Fibroblast of lung (primary cell): Measurements from ENCODE around the gene APOD. TPM values are rescaled to one million over a fixed set of nuclear protein-coding genes. Genes with fewer than 3 reads are reported as not detected.

ENCODE experiments used
- DNase-seq, 2 donors: peaks; one replicate each; pipeline versions ENCODE4 v3.0.0 to v3.0.0-alpha.2; 2010; ENCODE audit warnings: low read depth in 2 of 2
- H2AFZ ChIP-seq: 2 replicates; pipeline ENCODE4 v1.5.1; 2012; ENCODE audit warnings: low read length, control low read depth, inconsistent platforms
- H3K27ac ChIP-seq: 2 replicates; pipeline ENCODE4 v1.5.1; 2011; ENCODE audit warnings: low read length, control low read depth; ENCODE audit not compliant: insufficient read depth
- H3K27me3 ChIP-seq: 2 replicates; pipeline ENCODE4 v1.5.1; 2011; ENCODE audit warnings: mild to moderate bottlenecking, low read length; ENCODE audit not compliant: control insufficient read depth, insufficient read depth
- H3K36me3 ChIP-seq: 2 replicates; pipeline ENCODE4 v1.5.1; 2011; ENCODE audit warnings: low read length; ENCODE audit not compliant: control insufficient read depth, insufficient read depth
- H3K4me1 ChIP-seq: 2 replicates; pipeline ENCODE4 v1.5.1; 2011; ENCODE audit warnings: low read length; ENCODE audit not compliant: control insufficient read depth, insufficient read depth; ENCODE audit errors: extremely low read depth
- H3K4me2 ChIP-seq: 2 replicates; pipeline ENCODE4 v1.5.1; 2011; ENCODE audit warnings: low read length, control low read depth; ENCODE audit not compliant: insufficient read depth; ENCODE audit errors: extremely low read depth
- H3K4me3 ChIP-seq, 4 experiments: fragments of 200-600 bp in 1 of 4; sonication (generic) in 1 of 4; replicated peaks in 1 of 4; 2 replicates each; pipeline ENCODE4 v1.5.1; 2011 to 2016; ENCODE audit warnings: low read length in 4 of 4, low read depth in 3 of 4, mild to moderate bottlenecking in 3 of 4, control low read depth in 2 of 4, inconsistent platforms in 1 of 4, mixed read lengths in 1 of 4; ENCODE audit not compliant: insufficient read depth in 1 of 4; ENCODE audit errors: control extremely low read depth in 1 of 4
- H3K79me2 ChIP-seq: 2 replicates; pipeline ENCODE4 v1.5.1; 2012; ENCODE audit warnings: mild to moderate bottlenecking, low read length, inconsistent platforms; ENCODE audit not compliant: control insufficient read depth, insufficient read depth
- H3K9ac ChIP-seq: 2 replicates; pipeline ENCODE4 v1.5.1; 2011; ENCODE audit warnings: mild to moderate bottlenecking, low read length, control low read depth; ENCODE audit not compliant: insufficient read depth
- H3K9me3 ChIP-seq: 2 replicates; pipeline ENCODE4 v1.5.1; 2012; ENCODE audit warnings: low read depth, low read length; ENCODE audit not compliant: control insufficient read depth, insufficient read depth
- H4K20me1 ChIP-seq: 2 replicates; pipeline ENCODE4 v1.5.1; 2011; ENCODE audit warnings: low read length; ENCODE audit not compliant: control insufficient read depth, insufficient read depth; ENCODE audit errors: extremely low read depth
- CTCF ChIP-seq, 2 donors: IDR thresholded peaks in 1 of 2; conservative IDR thresholded peaks in 1 of 2; 1 replicate in 1 of 2; 2 replicates in 1 of 2; pipeline ENCODE4 v1.5.1; 2011 to 2012; ENCODE audit warnings: low read length in 2 of 2, control low read depth in 1 of 2, inconsistent platforms in 1 of 2, low read depth in 1 of 2, mild to moderate bottlenecking in 1 of 2
- EZH2 ChIP-seq: IDR thresholded peaks from 2 replicates; pipeline ENCODE4 v1.5.1; 2012; ENCODE audit warnings: low read length, control low read depth, mild to moderate bottlenecking; ENCODE audit errors: missing control alignments
- polyA plus RNA-seq, 2 donors: library from polyadenylated mRNA; depleted of rRNA in 1 of 2; stranded (reverse) in 1 of 2; unstranded in 1 of 2; fragments of >200 nt; gene quantifications; 2 replicates each; pipeline ENCODE4 v1.2.1, GENCODE V29; 2011 to 2012; ENCODE audit warnings: missing spikeins in 1 of 2
- total RNA-seq: library from RNA; depleted of rRNA; stranded (reverse); fragments of >200 nt; gene quantifications from 2 replicates; pipeline ENCODE4 v1.2.1, GENCODE V29; 2014

The APOD gene
- total and polyA plus RNA-seq, 2 donors (not counting 1 experiment from before 2014, with no cell fraction given): 1.9 to 3.6 TPM

DNA sequence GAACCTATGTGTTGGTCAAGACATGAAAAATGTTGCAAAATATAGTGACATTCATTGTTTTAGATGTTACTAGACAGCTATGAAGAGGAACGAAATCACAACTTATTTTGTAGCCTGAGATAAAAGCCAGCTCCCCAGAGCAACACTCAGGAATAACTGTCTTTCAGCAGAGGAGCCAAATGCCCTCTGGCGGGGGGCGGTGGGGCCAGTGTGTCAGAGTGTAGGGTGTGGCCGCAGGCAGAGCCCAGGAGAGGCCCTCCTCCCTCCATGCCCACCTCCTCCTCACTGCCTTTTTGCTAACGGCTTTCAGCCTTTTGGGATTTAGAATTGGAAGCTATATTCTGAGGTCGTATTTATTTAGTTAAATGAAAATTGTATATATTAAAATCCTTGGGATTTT, 16.9 kb downstream of the APOD start:
- Histone ChIP-seq H2AFZ (no peak overlapping the region), H3K4me3 (no peak overlapping the region), H3K79me2 (no peaks in the 10 kb centered on the region), H3K9ac (no peak overlapping the region), H3K36me3 (no peaks in the 10 kb centered on the region), H3K9me3 (no peaks in the 10 kb centered on the region), H3K27ac (no peak overlapping the region), H3K4me1 (no peaks in the 10 kb centered on the region), H4K20me1 (no peaks in the 10 kb centered on the region), H3K27me3 (peaks cover 2% of the 10 kb centered on the region), H3K4me2 (no peak overlapping the region)
- DNase-seq: no peak
- TF ChIP-seq CTCF (conservative IDR thresholded peaks at IDR 0.05 in 1 of 2, IDR thresholded peaks at IDR 0.05 in 1 of 2; ENCODE audit: low read depth in 1 of 2, low read length in 2 of 2) (no peak), EZH2 (no peak)

GRCh38 chr3:195565716-195566115, 18.0 kb downstream of the APOD start:
- TF ChIP-seq CTCF (conservative IDR thresholded peaks at IDR 0.05 in 1 of 2, IDR thresholded peaks at IDR 0.05 in 1 of 2; ENCODE audit: low read depth in 1 of 2, low read length in 2 of 2): no peak
- no peak overlapping the region for H2AFZ ChIP-seq
- H4K20me1 ChIP-seq: no peaks in the 10 kb centered on the region

GRCh38 chr3:195563317-195563716, 20.4 kb downstream of the APOD start:
- TF ChIP-seq EZH2 (no peak), CTCF (conservative IDR thresholded peaks at IDR 0.05 in 1 of 2, IDR thresholded peaks at IDR 0.05 in 1 of 2; ENCODE audit: low read depth in 1 of 2, low read length in 2 of 2) (no peak)
- DNase-seq: no peak
- no peak overlapping the region for H3K4me2 ChIP-seq
- no peaks in the 10 kb centered on the region for H3K9me3 ChIP-seq
- H2AFZ ChIP-seq: no peak overlapping the region
- no peaks in the 10 kb centered on the region for H3K4me1 ChIP-seq
- no peaks in the 10 kb centered on the region for H4K20me1 ChIP-seq
- H3K27ac ChIP-seq: no peak overlapping the region
- H3K27me3 ChIP-seq: peaks cover 2% of the 10 kb centered on the region
- H3K79me2 ChIP-seq: no peaks in the 10 kb centered on the region
- no peaks in the 10 kb centered on the region for H3K36me3 ChIP-seq
- H3K4me3 ChIP-seq: no peak overlapping the region
- no peak overlapping the region for H3K9ac ChIP-seq

More at GRCh38 chr3:195565716-195566115, 18.0 kb downstream of the APOD start:
- H3K4me3 ChIP-seq: no peak overlapping the region
- H3K4me2 ChIP-seq: no peak overlapping the region
- H3K27me3 ChIP-seq: peaks cover 2% of the 10 kb centered on the region
- H3K36me3 ChIP-seq: no peaks in the 10 kb centered on the region
- no peaks in the 10 kb centered on the region for H3K4me1 ChIP-seq
- H3K79me2 ChIP-seq: no peaks in the 10 kb centered on the region
- no peak overlapping the region for H3K27ac ChIP-seq
- no peak for DNase-seq
- H3K9ac ChIP-seq: no peak overlapping the region
- no peaks in the 10 kb centered on the region for H3K9me3 ChIP-seq
